Activated CD8-positive, alpha-beta T cell treated with anti-CD3 and anti-CD28 coated beads for 36 hours (primary cell): ENCODE measurements around the gene ARHGEF33. TPM values are rescaled to one million over a fixed set of nuclear protein-coding genes. Genes with fewer than 3 reads are reported as not detected.

Experiments
- ATAC-seq: fragments of 200-7000 bp; cut with Tn5 transposase; one replicate; pipeline ENCODE4 v1.10.0; 2021; ENCODE audit warnings: mild to moderate bottlenecking, moderate library complexity
- CTCF ChIA-PET: fragments of 350-600 bp; sonication (Branson Sonifier 250); formaldehyde crosslinking; loops from one replicate; lab custom pipeline; 2021; ENCODE audit warnings: antibody characterized with exemption; lab: Charles Lee
- POLR2A ChIA-PET: fragments of 350-600 bp; sonication (Branson Sonifier 250); formaldehyde crosslinking; loops from one replicate; lab custom pipeline; 2021; ENCODE audit warnings: antibody characterized with exemption; lab: Charles Lee
- DNase-seq: peaks from one replicate; pipeline ENCODE4 v3.0.0-alpha.2; 2020
- H3K27ac Mint-ChIP-seq: one replicate; pipeline ENCODE4 v1.8.0; 2021; ENCODE audit warnings: mild to moderate bottlenecking, mixed read lengths
- H3K27me3 Mint-ChIP-seq: one replicate; pipeline ENCODE4 v1.8.0; 2021; ENCODE audit warnings: mixed read lengths
- H3K36me3 Mint-ChIP-seq: one replicate; pipeline ENCODE4 v1.8.0; 2021; ENCODE audit warnings: low read depth, mixed read lengths
- H3K4me1 Mint-ChIP-seq: one replicate; pipeline ENCODE4 v1.8.0; 2021; ENCODE audit warnings: low read depth, mixed read lengths
- H3K4me3 Mint-ChIP-seq: one replicate; pipeline ENCODE4 v1.8.0; 2021; ENCODE audit warnings: mild to moderate bottlenecking, moderate library complexity, mixed read lengths
- H3K9me3 Mint-ChIP-seq: one replicate; pipeline ENCODE4 v1.8.0; 2021; ENCODE audit warnings: mixed read lengths
- intact Hi-C: fragments of 100-400 bp; cut with micrococcal nuclease; formaldehyde crosslinking; loops from one replicate; pipeline ENCODE4 v1.10.0; 2022
- total RNA-seq, 2 experiments: library from RNA; stranded (reverse); gene quantifications; one replicate each; pipeline ENCODE4 v1.2.3, GENCODE V29; 2021
- TF ChIP-seq, protein P1 (sequence below): fragments of 200-600 bp; IDR thresholded peaks from one replicate; pipeline ENCODE4 v1.8.0; 2022; ENCODE audit warnings: antibody characterized with exemption, mild to moderate bottlenecking

ARHGEF33 gene
- total RNA-seq, 2 experiments from 2014 or later: not detected

DNA sequence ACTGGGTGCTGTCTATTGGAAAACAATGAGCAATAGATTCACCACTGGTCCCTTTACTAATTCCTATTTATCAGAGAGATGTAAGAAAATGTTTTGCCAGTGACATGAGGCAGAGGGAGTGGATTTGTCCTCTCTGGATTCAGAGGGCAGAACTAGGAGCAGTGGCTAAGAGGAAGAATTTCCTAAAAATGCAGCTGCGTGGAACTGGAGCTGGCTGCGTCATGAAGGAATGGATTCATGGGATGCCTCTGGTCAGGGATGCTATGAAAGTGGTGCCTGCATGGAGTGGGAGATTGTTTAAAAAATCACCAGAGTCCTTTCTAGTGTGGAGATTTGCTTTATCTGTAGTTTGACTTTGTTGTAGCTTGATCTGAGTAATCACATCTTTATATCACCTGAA, 78.3 kb downstream of the ARHGEF33 start:
- no peaks in the 10 kb centered on the region for H3K36me3 Mint-ChIP-seq
- no peak overlapping the region for H3K4me3 Mint-ChIP-seq
- DNase-seq (no peak), ATAC-seq (no peak)
- POLR2A ChIA-PET: no interaction called here
- CTCF ChIA-PET: interaction anchor here (1.1 kb wide), 1 partner anchor 21 kb away, joined by 3 read pairs; no protein-coding TSS in a partner anchor
- TF ChIP-seq, protein P1, sequence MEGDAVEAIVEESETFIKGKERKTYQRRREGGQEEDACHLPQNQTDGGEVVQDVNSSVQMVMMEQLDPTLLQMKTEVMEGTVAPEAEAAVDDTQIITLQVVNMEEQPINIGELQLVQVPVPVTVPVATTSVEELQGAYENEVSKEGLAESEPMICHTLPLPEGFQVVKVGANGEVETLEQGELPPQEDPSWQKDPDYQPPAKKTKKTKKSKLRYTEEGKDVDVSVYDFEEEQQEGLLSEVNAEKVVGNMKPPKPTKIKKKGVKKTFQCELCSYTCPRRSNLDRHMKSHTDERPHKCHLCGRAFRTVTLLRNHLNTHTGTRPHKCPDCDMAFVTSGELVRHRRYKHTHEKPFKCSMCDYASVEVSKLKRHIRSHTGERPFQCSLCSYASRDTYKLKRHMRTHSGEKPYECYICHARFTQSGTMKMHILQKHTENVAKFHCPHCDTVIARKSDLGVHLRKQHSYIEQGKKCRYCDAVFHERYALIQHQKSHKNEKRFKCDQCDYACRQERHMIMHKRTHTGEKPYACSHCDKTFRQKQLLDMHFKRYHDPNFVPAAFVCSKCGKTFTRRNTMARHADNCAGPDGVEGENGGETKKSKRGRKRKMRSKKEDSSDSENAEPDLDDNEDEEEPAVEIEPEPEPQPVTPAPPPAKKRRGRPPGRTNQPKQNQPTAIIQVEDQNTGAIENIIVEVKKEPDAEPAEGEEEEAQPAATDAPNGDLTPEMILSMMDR: no peak
- no peak overlapping the region for H3K27ac Mint-ChIP-seq
- intact Hi-C loops: no loop called here
- no peaks in the 10 kb centered on the region for H3K9me3 Mint-ChIP-seq
- H3K4me1 Mint-ChIP-seq: no peaks in the 10 kb centered on the region
- no peaks in the 10 kb centered on the region for H3K27me3 Mint-ChIP-seq

DNA sequence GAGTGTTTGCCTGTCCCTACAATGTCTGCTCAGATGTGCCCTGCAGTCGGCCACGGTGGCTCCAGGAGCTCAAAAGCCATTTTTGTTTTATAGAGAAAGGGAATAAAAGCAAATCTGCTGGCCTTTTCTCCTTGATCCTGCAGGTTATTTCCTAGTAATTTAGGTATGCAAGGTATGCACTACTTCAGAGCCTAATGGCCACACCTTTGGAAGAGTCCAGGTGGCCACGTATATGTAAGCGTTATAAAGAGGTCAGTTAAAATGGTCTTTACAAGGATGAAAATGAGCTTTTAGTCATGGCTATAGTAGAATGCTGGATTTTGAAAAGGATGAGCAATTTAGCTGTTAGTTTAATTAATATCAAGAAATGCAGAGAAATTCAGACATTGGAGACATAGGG, 81.7 kb downstream of the ARHGEF33 start:
- DNase-seq (no peak), ATAC-seq (no peak)
- Mint-ChIP-seq H3K27me3 (no peaks in the 10 kb centered on the region), H3K4me1 (no peaks in the 10 kb centered on the region), H3K36me3 (no peaks in the 10 kb centered on the region), H3K4me3 (no peak overlapping the region), H3K27ac (no peak overlapping the region), H3K9me3 (no peaks in the 10 kb centered on the region)
- ChIA-PET POLR2A (no interaction called here), CTCF (interaction anchor here (1.1 to 2.2 kb wide), 4 partner anchors 16 to 258 kb away, joined by 4 to 11 read pairs (median 8); no protein-coding TSS in a partner anchor)
- TF ChIP-seq, protein P1: no peak
- intact Hi-C loops: no loop called here

DNA sequence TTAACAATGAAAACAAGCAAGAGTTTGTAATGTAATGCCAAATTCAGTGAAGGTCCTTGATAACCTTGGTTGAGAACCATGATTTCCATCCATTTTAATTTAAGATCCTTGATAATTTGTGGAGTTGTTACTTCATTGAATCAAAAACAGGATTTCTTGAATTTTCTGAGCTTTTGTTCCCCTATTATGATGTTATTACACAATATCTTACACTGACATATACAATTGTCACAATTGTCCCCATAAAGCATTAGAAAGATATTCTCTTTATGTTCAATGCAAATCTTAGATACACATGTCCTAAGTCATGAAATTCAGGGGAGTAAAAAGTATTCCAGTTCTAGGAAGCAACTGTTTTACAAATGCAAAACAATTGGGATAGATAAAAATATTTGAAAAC, 83.6 kb downstream of the ARHGEF33 start:
- ChIA-PET POLR2A (no interaction called here), CTCF (interaction anchor here (1.4 to 1.5 kb wide), 2 partner anchors 26 to 256 kb away, joined by 3 to 6 read pairs; no protein-coding TSS in a partner anchor)
- H3K9me3 Mint-ChIP-seq: no peaks in the 10 kb centered on the region
- TF ChIP-seq, protein P1: no peak
- H3K4me1 Mint-ChIP-seq: no peaks in the 10 kb centered on the region
- no peak overlapping the region for H3K27ac Mint-ChIP-seq
- ATAC-seq: no peak
- no peaks in the 10 kb centered on the region for H3K36me3 Mint-ChIP-seq
- H3K4me3 Mint-ChIP-seq: no peak overlapping the region
- DNase-seq: no peak
- intact Hi-C loops: no loop called here
- H3K27me3 Mint-ChIP-seq: no peaks in the 10 kb centered on the region

DNA sequence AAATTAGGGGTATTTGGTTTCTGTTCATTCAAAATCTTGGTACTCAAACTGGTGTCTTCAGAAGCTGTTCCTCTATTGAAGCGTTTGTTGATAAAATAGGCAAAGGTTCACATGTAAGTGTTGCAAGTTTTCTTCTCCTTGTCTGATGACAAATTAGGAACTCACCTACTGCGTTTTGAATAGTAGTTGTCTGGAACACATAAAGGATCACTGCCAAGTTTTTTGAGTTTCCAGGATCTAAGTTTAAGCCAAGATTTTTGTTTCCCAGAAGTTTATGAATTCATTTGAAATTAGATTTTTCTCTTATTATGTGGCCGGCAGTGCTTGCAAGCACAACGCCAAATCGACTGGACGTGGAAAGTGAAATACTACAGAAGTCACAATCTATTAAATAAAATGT, 85.4 kb downstream of the ARHGEF33 start:
- no peak overlapping the region for H3K4me3 Mint-ChIP-seq
- no peak for ATAC-seq
- H3K9me3 Mint-ChIP-seq: no peaks in the 10 kb centered on the region
- ChIA-PET POLR2A (no interaction called here), CTCF (no interaction called here)
- intact Hi-C loops: no loop called here
- no peak overlapping the region for H3K27ac Mint-ChIP-seq
- no peaks in the 10 kb centered on the region for H3K27me3 Mint-ChIP-seq
- H3K4me1 Mint-ChIP-seq: no peaks in the 10 kb centered on the region
- DNase-seq: no peak
- TF ChIP-seq, protein P1: no peak
- no peaks in the 10 kb centered on the region for H3K36me3 Mint-ChIP-seq

DNA sequence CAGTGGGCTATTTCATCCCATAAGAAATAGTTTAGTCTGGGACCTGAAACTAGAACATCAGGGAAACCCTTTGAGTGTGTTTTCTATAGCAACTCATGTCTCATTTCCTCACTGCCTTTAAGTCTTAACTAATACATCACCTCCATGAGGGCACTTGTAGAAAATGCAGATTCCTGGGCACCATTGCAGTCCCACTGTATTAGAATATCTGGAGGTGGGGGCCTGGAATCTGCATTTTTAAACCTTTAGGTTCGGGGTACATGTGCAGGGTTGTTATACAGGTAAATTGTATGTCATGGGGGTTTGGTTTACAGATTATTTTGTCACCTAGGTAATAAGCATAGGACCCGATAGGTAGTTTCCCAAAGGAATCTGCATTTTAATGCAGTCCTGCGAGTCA, 87.4 kb downstream of the ARHGEF33 start:
- intact Hi-C loops: no loop called here
- no peak for DNase-seq
- Mint-ChIP-seq H3K4me1 (no peaks in the 10 kb centered on the region), H3K36me3 (no peaks in the 10 kb centered on the region), H3K9me3 (no peaks in the 10 kb centered on the region), H3K27me3 (no peaks in the 10 kb centered on the region), H3K4me3 (no peak overlapping the region), H3K27ac (no peak overlapping the region)
- POLR2A ChIA-PET: no interaction called here
- TF ChIP-seq, protein P1: no peak
- ATAC-seq: no peak
- CTCF ChIA-PET: no interaction called here
